Activated CD8-positive, alpha-beta T cell treated with anti-CD3 and anti-CD28 coated beads for 36 hours (primary cell): ENCODE data around the gene GPC6. TPM values are rescaled to one million over a fixed set of nuclear protein-coding genes. Genes with fewer than 3 reads are reported as not detected.

Source experiments
- ATAC-seq: fragments of 200-7000 bp; cut with Tn5 transposase; one replicate; pipeline ENCODE4 v1.10.0; 2021; ENCODE audit warnings: mild to moderate bottlenecking, moderate library complexity
- CTCF ChIA-PET: fragments of 350-600 bp; sonication (Branson Sonifier 250); formaldehyde crosslinking; loops from one replicate; lab custom pipeline; 2021; ENCODE audit warnings: antibody characterized with exemption; lab: Charles Lee
- POLR2A ChIA-PET: fragments of 350-600 bp; sonication (Branson Sonifier 250); formaldehyde crosslinking; loops from one replicate; lab custom pipeline; 2021; ENCODE audit warnings: antibody characterized with exemption; lab: Charles Lee
- DNase-seq: peaks from one replicate; pipeline ENCODE4 v3.0.0-alpha.2; 2020
- H3K27ac Mint-ChIP-seq: one replicate; pipeline ENCODE4 v1.8.0; 2021; ENCODE audit warnings: mild to moderate bottlenecking, mixed read lengths
- H3K27me3 Mint-ChIP-seq: one replicate; pipeline ENCODE4 v1.8.0; 2021; ENCODE audit warnings: mixed read lengths
- H3K36me3 Mint-ChIP-seq: one replicate; pipeline ENCODE4 v1.8.0; 2021; ENCODE audit warnings: low read depth, mixed read lengths
- H3K4me1 Mint-ChIP-seq: one replicate; pipeline ENCODE4 v1.8.0; 2021; ENCODE audit warnings: low read depth, mixed read lengths
- H3K4me3 Mint-ChIP-seq: one replicate; pipeline ENCODE4 v1.8.0; 2021; ENCODE audit warnings: mild to moderate bottlenecking, moderate library complexity, mixed read lengths
- H3K9me3 Mint-ChIP-seq: one replicate; pipeline ENCODE4 v1.8.0; 2021; ENCODE audit warnings: mixed read lengths
- intact Hi-C: fragments of 100-400 bp; cut with micrococcal nuclease; formaldehyde crosslinking; loops from one replicate; pipeline ENCODE4 v1.10.0; 2022
- total RNA-seq, 2 experiments: library from RNA; stranded (reverse); gene quantifications; one replicate each; pipeline ENCODE4 v1.2.3, GENCODE V29; 2021
- TF ChIP-seq, protein P1 (sequence below): fragments of 200-600 bp; IDR thresholded peaks from one replicate; pipeline ENCODE4 v1.8.0; 2022; ENCODE audit warnings: antibody characterized with exemption, mild to moderate bottlenecking

Gene GPC6
- total RNA-seq, 2 experiments from 2014 or later = not detected

DNA sequence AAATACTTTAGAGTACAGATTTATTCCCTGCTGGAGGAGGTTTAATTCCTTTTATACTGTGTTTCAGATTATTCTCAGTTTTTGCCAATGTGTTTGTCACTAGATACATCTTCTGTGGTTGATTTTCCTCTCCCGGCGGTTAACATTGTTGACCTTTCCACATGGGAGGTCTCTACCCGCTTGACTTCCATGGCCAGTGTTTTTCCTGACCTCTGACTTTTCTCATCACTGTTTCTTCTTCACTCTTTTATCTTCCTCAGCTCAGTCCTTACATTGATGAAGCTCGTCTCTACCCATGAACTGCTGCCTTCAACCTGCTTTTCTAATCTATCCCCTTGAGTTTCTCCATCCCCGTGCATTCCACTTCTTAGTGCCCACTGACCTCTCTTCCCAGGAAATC is 517.4 kb downstream of the GPC6 start:
- ChIA-PET CTCF (no interaction called here), POLR2A (no interaction called here)
- H3K27ac Mint-ChIP-seq = no peak overlapping the region
- TF ChIP-seq, protein P1, sequence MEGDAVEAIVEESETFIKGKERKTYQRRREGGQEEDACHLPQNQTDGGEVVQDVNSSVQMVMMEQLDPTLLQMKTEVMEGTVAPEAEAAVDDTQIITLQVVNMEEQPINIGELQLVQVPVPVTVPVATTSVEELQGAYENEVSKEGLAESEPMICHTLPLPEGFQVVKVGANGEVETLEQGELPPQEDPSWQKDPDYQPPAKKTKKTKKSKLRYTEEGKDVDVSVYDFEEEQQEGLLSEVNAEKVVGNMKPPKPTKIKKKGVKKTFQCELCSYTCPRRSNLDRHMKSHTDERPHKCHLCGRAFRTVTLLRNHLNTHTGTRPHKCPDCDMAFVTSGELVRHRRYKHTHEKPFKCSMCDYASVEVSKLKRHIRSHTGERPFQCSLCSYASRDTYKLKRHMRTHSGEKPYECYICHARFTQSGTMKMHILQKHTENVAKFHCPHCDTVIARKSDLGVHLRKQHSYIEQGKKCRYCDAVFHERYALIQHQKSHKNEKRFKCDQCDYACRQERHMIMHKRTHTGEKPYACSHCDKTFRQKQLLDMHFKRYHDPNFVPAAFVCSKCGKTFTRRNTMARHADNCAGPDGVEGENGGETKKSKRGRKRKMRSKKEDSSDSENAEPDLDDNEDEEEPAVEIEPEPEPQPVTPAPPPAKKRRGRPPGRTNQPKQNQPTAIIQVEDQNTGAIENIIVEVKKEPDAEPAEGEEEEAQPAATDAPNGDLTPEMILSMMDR = no peak
- intact Hi-C loops = no loop called here
- ATAC-seq (no peak), DNase-seq (no peak)
- no peaks in the 10 kb centered on the region for H3K4me1 Mint-ChIP-seq
- no peaks in the 10 kb centered on the region for H3K9me3 Mint-ChIP-seq
- H3K36me3 Mint-ChIP-seq = no peaks in the 10 kb centered on the region
- peaks cover 4% of the 10 kb centered on the region for H3K27me3 Mint-ChIP-seq
- H3K4me3 Mint-ChIP-seq = no peak overlapping the region

DNA sequence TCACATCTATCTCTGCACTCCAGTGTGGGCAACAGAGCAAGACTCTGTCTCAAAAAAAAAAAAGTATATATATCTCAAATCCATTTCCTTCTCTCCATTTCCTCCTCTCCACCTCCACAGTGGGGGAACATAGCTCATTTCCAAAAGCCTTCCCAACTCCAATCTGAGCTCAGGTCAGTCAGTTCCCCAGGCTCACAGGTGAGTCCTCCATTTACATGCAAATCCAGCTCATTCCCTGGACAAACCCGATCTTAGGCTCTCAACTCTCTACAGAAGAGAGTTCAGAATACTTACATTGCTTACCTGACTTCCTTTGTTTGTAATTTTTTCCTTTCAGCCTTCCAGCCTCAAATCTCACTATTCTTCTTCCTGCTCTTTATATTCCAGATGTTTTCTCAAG is 518.3 kb downstream of the GPC6 start:
- no peak overlapping the region for H3K27ac Mint-ChIP-seq
- H3K27me3 Mint-ChIP-seq = peaks cover 4% of the 10 kb centered on the region
- DNase-seq (no peak), ATAC-seq (no peak)
- no peaks in the 10 kb centered on the region for H3K9me3 Mint-ChIP-seq
- TF ChIP-seq, protein P1 = no peak
- intact Hi-C loops = no loop called here
- H3K4me1 Mint-ChIP-seq = no peaks in the 10 kb centered on the region
- no peak overlapping the region for H3K4me3 Mint-ChIP-seq
- ChIA-PET POLR2A (no interaction called here), CTCF (no interaction called here)
- H3K36me3 Mint-ChIP-seq = no peaks in the 10 kb centered on the region

DNA sequence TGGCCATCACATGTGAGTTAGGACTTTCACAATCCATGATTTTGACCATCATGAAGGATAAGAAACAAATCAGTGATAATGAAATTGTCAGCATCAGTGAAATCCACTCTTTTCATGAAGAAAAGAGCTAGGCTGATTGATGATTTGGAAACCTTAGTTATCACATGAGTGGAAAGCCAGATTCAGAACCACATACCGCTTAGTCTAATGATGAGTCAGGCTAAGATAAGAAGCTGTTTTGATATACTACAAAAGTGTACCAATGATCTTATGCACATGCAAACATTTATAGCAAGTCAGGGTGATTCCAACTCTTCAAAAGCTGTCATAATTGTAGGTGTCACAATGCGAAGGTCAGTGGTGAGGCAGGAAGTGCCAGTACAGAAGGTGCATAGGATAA is 519.3 kb downstream of the GPC6 start:
- no peak for ATAC-seq
- H3K27me3 Mint-ChIP-seq = peaks cover 7% of the 10 kb centered on the region
- DNase-seq = no peak
- intact Hi-C loops = no loop called here
- no peak overlapping the region for H3K4me3 Mint-ChIP-seq
- H3K36me3 Mint-ChIP-seq = no peaks in the 10 kb centered on the region
- H3K4me1 Mint-ChIP-seq = no peaks in the 10 kb centered on the region
- no peaks in the 10 kb centered on the region for H3K9me3 Mint-ChIP-seq
- TF ChIP-seq, protein P1 = no peak
- POLR2A ChIA-PET = no interaction called here
- no peak overlapping the region for H3K27ac Mint-ChIP-seq
- CTCF ChIA-PET = no interaction called here

DNA sequence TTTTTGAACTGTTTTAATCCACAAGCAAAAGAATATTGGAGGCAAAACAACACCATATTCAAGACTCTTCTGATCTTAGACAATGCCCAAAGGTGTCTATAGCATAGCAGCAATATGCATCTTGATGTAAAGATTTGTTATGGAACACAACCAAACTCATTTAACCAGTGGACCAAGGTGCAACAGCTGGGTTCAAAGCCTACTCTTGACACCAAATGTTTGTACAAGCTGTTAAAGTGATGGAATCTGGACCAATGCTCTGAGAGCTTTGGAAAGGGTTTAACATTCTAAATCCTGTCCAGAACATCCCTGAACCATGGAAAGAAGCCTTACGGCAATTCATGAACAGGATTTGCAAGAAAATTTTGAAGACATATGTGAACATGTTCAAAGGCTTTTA is 520.0 kb downstream of the GPC6 start:
- no peak overlapping the region for H3K27ac Mint-ChIP-seq
- intact Hi-C loops = no loop called here
- H3K27me3 Mint-ChIP-seq = peaks cover 7% of the 10 kb centered on the region
- no peak for DNase-seq
- TF ChIP-seq, protein P1 = no peak
- no peaks in the 10 kb centered on the region for H3K4me1 Mint-ChIP-seq
- ATAC-seq = no peak
- ChIA-PET POLR2A (no interaction called here), CTCF (no interaction called here)
- H3K36me3 Mint-ChIP-seq = no peaks in the 10 kb centered on the region
- H3K4me3 Mint-ChIP-seq = no peak overlapping the region
- H3K9me3 Mint-ChIP-seq = no peaks in the 10 kb centered on the region

DNA sequence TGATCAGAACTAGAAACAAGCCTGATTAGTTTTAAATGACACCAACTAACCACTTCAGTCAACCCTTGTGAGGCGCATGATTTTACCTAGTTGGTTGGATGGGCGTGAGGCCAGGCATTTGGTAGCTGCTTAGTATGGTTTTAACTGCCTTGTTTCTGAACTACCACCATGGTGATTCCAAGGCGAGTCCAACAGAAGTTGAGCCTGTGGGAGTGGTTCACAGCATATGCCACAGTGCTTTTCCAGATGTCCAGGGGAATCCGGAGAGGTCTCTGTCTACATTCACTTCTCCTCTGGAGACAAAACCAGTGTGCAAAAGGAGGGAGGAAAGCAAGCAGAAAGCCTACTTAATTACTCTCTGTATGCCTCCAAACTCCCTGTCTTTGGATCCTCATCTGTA is 524.1 kb downstream of the GPC6 start:
- intact Hi-C loops = no loop called here
- Mint-ChIP-seq H3K4me3 (no peak overlapping the region), H3K36me3 (no peaks in the 10 kb centered on the region), H3K27me3 (peaks cover 5% of the 10 kb centered on the region), H3K4me1 (no peaks in the 10 kb centered on the region), H3K27ac (no peak overlapping the region), H3K9me3 (no peaks in the 10 kb centered on the region)
- ChIA-PET CTCF (no interaction called here), POLR2A (interaction anchor here (0.6 kb wide), 1 partner anchor 1693 kb away, joined by 4 read pairs; no protein-coding TSS in a partner anchor)
- DNase-seq (no peak), ATAC-seq (no peak)
- TF ChIP-seq, protein P1 = no peak
